HG03378 (cell line): Measurements from ENCODE around the gene ZXDC.

Experiments used
- ATAC-seq: cut with Tn5 transposase; IDR thresholded peaks from one replicate; pipeline ENCODE4 v1.9.1; 2021; ENCODE audit warnings: mild to moderate bottlenecking, moderate library complexity; ENCODE audit not compliant: unreplicated experiment

ZXDC gene

GRCh38 chr3:126475413-126476114 lies at the start of gene ZXDC:
ZXDC (minus strand) TSS chr3:126475891; CDS start chr3:126475865, 26 bp downstream.
- ATAC-seq: peak; percentile 50

GRCh38 chr3:126525091-126525852 lies 49.6 kb upstream of the ZXDC start:
- ATAC-seq: no peak

GRCh38 chr3:126524429-126524988 lies 48.8 kb upstream of the ZXDC start:
- ATAC-seq: no peak

GRCh38 chr3:126523745-126524428 lies 48.2 kb upstream of the ZXDC start, which contains the start of gene CHST13:
CHST13 (plus strand) TSS chr3:126524155; CDS start chr3:126524333, 178 bp downstream.
- no peak for ATAC-seq

GRCh38 chr3:126522363-126522788 lies 46.7 kb upstream of the ZXDC start:
- ATAC-seq: no peak

GRCh38 chr3:126521122-126521891 lies 45.6 kb upstream of the ZXDC start:
- ATAC-seq: no peak

GRCh38 chr3:126519506-126520455 lies 44.1 kb upstream of the ZXDC start:
- no peak for ATAC-seq

- no peak for ATAC-seq
These were observed 43.1 kb upstream of the ZXDC start for GRCh38 chr3:126518779-126519177.

GRCh38 chr3:126517986-126518778 lies 42.5 kb upstream of the ZXDC start:
- ATAC-seq: no peak

- no peak for ATAC-seq
These were observed 41.7 kb upstream of the ZXDC start, which contains the start of gene UROC1 for GRCh38 chr3:126517291-126517951. UROC1 (minus strand) TSS chr3:126517773; CDS start chr3:126517719, 54 bp downstream.

GRCh38 chr3:126516936-126517290 lies 41.2 kb upstream of the ZXDC start:
- ATAC-seq: no peak

- ATAC-seq: no peak
These were observed 40.7 kb upstream of the ZXDC start for GRCh38 chr3:126516152-126516935.

GRCh38 chr3:126515066-126515706 lies 39.5 kb upstream of the ZXDC start:
- ATAC-seq: no peak

- no peak for ATAC-seq
These were observed 38.5 kb upstream of the ZXDC start for GRCh38 chr3:126514161-126514560.

GRCh38 chr3:126512916-126513650 lies 37.4 kb upstream of the ZXDC start:
- no peak for ATAC-seq

GRCh38 chr3:126512026-126512425 lies 36.3 kb upstream of the ZXDC start:
- ATAC-seq: no peak
